Effector CD4-positive, alpha-beta T cell (primary cell): ENCODE data around the gene NINJ2.
A peak's percentile ranks its signal among the peaks of the same experiment; 100 is the strongest.
"Not testable (repeated sequence)": the region's sequence is repeated elsewhere in the genome, so short reads cannot be mapped to it uniquely, and the experiment has no call there.

Source experiments
- DNase-seq: peaks from one replicate; pipeline ENCODE4 v3.0.0-alpha.2; 2020
- total RNA-seq: gene quantifications from one replicate; lab custom pipeline; 2026; lab: John Stamatoyannopoulos, UW

NINJ2 gene, protein sequence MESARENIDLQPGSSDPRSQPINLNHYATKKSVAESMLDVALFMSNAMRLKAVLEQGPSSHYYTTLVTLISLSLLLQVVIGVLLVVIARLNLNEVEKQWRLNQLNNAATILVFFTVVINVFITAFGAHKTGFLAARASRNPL
- 5.8 reads per million, percentile 22 among the genes with 10 or more reads in this experiment for total RNA-seq

GRCh38 chr12:663293-663871 lies at the start of gene NINJ2:
NINJ2 (minus strand) TSS chr12:663445; CDS start chr12:663360, 85 bp downstream.
- DNase-seq, result no peak

DNA sequence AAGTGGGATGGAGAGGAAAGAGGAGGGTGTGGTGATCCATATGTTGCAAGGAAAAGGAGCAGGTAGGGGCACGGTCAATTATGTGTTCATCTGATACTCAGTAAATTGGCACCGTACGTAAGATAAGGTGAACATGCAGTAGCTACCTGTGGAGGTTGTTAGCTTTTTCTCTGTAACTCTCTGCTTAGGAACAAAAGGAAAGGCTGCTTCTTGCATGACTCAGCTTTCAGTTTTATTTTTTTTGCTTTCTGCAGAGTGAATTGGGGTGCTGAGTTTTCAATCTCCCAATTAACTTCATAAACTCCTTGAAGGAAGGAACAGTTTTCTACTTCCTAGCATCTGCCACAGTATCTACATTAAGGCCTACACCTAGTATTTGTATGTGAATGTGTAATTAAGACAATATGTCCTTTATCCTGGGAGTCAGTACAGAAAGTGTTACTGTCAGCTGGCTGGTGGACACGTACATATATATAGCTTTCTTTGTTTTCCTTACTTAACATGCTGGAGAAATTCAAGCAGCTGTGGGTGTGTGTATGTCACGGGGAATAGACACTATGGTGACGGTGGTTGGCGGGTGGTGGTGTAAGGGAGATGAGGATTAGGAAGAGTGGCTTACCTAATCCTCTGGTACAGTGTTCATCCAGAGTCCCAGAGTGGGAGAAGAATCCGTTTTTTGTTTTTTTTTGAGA lies 49.1 kb upstream of the NINJ2 start:
- DNase-seq, result no peak

DNA sequence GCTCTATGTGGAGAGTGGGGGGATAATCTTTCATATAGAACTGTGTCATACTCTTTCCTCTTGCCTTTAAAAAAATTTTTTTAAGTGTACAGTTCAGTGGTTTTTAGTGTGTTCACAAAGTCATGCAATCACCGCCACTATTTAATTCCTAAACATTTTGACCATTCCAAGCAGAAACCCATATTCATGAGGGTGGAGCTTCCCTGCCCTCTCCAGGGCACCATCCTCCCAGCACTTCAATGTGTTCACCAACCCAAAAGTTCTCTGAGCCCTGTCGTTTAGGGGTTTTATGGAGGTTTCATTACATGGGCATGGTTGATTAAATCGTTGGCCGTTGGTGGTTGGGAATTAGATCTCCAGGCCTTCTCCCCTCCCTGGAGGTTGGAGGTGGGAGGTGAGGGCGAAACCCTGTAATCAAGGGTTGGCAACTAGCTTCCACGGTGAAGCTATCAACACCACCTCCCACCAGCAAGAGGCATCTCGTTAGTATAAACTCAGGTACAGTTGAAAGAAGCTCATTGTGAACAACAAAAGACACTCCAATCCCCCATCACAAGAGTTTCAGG lies 46.3 kb upstream of the NINJ2 start:
- DNase-seq, result no peak

GRCh38 chr12:708084-708483 lies 44.8 kb upstream of the NINJ2 start:
- not testable (repeated sequence) for DNase-seq

DNA sequence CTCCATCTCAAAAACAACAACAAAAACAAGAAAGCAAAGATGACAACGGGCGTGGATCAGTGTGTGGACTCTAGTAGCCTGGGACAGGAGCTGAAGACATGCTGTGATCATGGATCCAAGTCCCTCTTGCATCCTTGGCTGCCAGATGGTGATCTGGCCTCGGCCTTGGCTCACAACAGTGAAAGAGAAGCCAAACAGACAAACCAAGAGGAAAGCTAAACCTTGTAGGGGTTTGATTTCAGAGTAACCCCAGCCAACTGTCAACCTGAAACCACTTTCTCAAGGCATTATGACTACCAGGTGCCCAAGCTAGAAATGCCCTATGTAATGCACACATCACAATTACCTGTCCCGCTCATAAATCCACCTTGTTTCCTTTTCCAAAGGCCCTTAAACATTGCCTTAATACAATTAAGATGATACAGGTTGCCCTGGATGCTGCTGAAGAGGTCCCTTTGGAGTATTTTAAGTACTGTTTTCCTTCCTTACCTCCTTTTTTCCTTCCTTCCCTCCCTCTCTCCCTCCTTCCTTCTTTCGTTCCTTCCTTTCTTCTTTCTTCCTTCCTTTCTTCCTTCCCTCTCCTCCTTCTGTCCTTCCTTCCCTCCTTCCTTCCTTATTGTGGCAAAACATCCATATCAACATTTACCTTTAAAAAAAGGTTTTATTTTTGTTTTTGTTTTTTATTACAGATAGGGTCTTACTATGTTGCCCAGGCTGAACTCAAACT lies 41.4 kb upstream of the NINJ2 start:
- DNase-seq, result no peak

DNA sequence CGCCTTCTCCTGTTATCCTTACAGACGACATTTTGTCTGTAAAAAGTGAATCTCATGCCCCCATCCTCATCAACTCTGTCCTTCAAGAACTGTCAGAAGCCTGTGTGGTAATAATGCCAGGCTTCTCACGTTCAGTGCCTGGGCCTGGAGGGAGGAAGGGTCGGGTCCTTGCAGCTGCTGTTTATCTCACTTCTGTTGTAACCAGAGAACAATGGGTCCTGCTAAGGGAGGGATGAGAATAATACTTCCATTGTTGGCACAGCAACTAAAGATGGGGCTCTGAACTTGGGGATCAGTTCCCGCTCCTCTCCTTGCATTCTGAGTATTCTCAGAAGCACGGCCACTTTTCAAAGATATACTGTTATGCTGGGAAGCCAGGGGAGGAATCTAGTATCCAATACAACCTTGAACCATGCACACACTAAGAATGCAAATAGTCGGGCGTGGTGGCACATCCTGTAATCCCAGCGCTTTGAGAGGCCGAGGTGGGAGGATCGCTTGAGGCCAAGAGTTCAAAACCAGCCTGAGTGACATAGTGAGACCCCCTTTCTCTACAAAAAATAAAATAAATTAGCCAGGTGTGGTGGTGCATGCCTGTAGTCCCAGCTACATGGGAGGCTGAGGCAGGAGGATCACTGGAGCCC lies 38.8 kb upstream of the NINJ2 start:
- DNase-seq, result no peak

- no peak for DNase-seq
Observed at GRCh38 chr12:700016-700415, 36.8 kb upstream of the NINJ2 start.

DNA sequence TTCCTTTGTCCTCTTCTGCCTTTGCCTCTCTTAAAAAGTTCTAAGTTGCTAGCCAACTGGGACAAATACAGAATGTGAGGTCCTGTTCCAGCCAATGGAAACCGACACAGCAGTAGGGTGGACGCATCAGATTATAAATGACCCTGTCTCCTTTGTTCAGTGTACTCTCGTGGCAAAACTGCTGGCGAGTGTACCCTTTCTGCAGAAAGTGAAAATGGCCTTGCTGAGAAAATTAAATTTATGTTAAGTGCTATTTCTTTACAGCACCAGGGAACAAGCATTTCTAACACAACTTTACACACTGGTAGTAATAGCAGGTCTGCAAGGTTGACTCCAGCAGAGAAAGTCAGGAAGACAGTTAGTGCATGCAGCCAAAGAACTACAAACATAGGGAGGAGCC lies 35.0 kb upstream of the NINJ2 start:
- not testable (repeated sequence) for DNase-seq

DNA sequence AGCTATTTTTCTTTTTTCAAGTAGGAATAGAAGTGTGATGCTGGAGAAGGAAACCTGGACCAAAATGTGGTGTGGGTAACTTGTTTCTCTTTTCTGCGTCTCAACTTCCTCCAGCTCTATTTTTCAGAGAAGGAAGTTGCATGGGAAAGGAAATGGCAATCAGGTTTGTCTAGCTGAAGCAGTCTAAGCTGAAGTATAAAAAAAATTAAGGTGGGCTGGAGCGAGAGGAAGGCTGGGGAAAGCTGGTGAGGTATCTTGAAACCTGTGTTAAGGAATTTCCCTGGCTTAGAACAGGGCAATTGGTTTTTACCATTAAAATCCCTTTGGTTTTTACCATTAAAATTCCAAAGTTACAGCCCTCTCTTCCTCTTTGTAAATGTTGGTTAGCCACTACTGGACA lies 34.2 kb upstream of the NINJ2 start:
- DNase-seq, result no peak

GRCh38 chr12:694734-695503 lies 31.7 kb upstream of the NINJ2 start:
- DNase-seq, result no peak

GRCh38 chr12:693934-694533 lies 30.8 kb upstream of the NINJ2 start:
- no peak for DNase-seq

DNA sequence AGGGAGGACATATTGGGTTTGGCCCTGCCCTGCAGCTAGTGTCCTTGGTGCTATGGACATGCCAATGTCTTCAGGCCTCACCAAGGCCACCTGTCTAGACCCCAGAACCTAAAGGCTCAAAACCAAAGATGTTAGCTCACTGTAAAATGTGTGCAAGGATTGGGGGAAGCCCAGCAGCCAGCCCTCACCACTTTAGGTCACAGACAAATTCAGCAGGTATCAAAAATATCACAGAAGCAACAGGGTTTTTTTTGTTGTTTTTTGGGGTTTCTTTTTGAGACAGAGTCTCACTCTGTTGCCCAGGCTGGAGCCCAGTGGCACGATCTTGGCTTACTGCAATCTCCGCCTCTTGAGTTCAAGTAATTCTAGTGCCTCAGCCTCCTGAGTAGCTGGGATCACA lies 29.0 kb upstream of the NINJ2 start:
- no peak for DNase-seq

DNA sequence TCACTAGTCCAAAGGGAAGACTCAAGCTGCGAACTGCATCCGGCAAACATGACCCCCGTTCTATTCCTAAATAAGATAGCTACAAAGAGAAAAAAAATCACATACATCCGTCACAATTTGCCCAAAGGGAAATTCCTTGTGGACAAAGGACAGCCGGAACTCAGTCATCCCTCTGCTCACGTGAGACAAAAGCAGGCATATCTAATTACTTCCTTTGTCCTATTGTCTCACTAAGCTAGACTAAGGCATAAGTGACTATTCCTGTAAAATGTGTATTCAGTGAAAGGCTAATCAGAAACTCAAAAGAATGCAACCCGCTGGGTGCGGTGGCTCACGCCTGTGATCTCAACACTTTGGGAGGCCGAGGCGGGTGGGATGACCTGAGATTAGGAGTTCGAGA lies 27.2 kb upstream of the NINJ2 start:
- no peak for DNase-seq

GRCh38 chr12:685388-685787 lies 22.1 kb upstream of the NINJ2 start:
- DNase-seq, result peak; percentile 83

- no peak for DNase-seq
Observed at GRCh38 chr12:684416-684815, 21.2 kb upstream of the NINJ2 start.

GRCh38 chr12:681568-682256 lies 18.5 kb upstream of the NINJ2 start:
- DNase-seq, result no peak

- DNase-seq, result no peak
Observed at GRCh38 chr12:678747-679712, 15.8 kb upstream of the NINJ2 start.

- DNase-seq, result no peak
Observed at GRCh38 chr12:675562-675961, 12.3 kb upstream of the NINJ2 start.

GRCh38 chr12:674272-674781 lies 11.1 kb upstream of the NINJ2 start:
- DNase-seq, result peak; percentile 68
